H1 (cell line): ENCODE measurements around the gene PLCB1. TPM values are rescaled to one million over a fixed set of nuclear protein-coding genes. Genes with fewer than 3 reads are reported as not detected.

Experiments used
- CTCF ChIA-PET: fragments of 300-600 bp; sonication (Branson Sonifier 250); formaldehyde crosslinking; loops from one replicate; lab custom pipeline; 2021; ENCODE audit not compliant: partially characterized antibody; lab: Charles Lee
- POLR2A ChIA-PET: fragments of 300-600 bp; sonication (Branson Sonifier 250); formaldehyde crosslinking; loops from one replicate; lab custom pipeline; 2021; ENCODE audit warnings: inconsistent platforms; ENCODE audit not compliant: partially characterized antibody; lab: Charles Lee
- DNase-seq, 2 experiments: peaks; one replicate each; pipeline versions ENCODE4 v3.0.0 to v3.0.0-alpha.2; 2010 to 2022; ENCODE audit warnings: low spot score in 2 of 2, low read depth in 1 of 2, mixed read lengths in 1 of 2
- FAIRE-seq: peaks from 2 replicates; lab custom pipeline; 2011; peaks lifted over from hg19 to GRCh38; lab: Jason Lieb, UNC
- H2AFZ ChIP-seq: 2 replicates; pipeline ENCODE4 v1.8.1; 2012; ENCODE audit warnings: low read length, inconsistent platforms
- H2AK5ac ChIP-seq: 2 replicates; pipeline ENCODE4 v1.6.1; 2013; ENCODE audit warnings: low read depth, low read length
- H2BK120ac ChIP-seq: replicated peaks from 2 replicates; pipeline ENCODE3; 2013; ENCODE audit warnings: low read depth, low read length, inconsistent platforms
- H2BK12ac ChIP-seq: 2 replicates; pipeline ENCODE4 v1.6.1; 2013; ENCODE audit warnings: low read depth, low read length
- H2BK15ac ChIP-seq: 2 replicates; pipeline ENCODE4 v1.6.1; 2013; ENCODE audit warnings: low read length
- H2BK20ac ChIP-seq: 2 replicates; pipeline ENCODE4 v1.6.1; 2013; ENCODE audit warnings: low read length
- H2BK5ac ChIP-seq: 2 replicates; pipeline ENCODE4 v1.6.1; 2013; ENCODE audit warnings: low read depth, low read length
- H3K14ac ChIP-seq: 2 replicates; pipeline ENCODE4 v1.6.1; 2013; ENCODE audit warnings: inconsistent platforms; ENCODE audit not compliant: insufficient read length
- H3K18ac ChIP-seq: 2 replicates; pipeline ENCODE4 v1.6.1; 2013; ENCODE audit warnings: low read length; ENCODE audit errors: extremely low read depth
- H3K23ac ChIP-seq: 2 replicates; pipeline ENCODE4 v1.6.1; 2013; ENCODE audit warnings: inconsistent platforms; ENCODE audit not compliant: insufficient read length
- H3K23me2 ChIP-seq: 2 replicates; pipeline ENCODE4 v1.6.1; 2013; ENCODE audit warnings: low read depth, low read length
- H3K27ac ChIP-seq: 2 replicates; pipeline ENCODE4 v1.6.1; 2011; ENCODE audit warnings: low read depth, low read length, inconsistent platforms
- H3K27me3 ChIP-seq, 4 experiments: replicated peaks in 1 of 4; 1 replicate in 1 of 4; 2 replicates in 3 of 4; pipeline versions ENCODE4 v1.6.1 to v1.8.1; 2011 to 2013; ENCODE audit warnings: low read length in 3 of 4, mild to moderate bottlenecking in 3 of 4, inconsistent platforms in 2 of 4, mixed read lengths in 2 of 4, moderate library complexity in 1 of 4; ENCODE audit not compliant: control insufficient read depth in 3 of 4, insufficient read depth in 3 of 4; ENCODE audit errors: extremely low read depth in 1 of 4
- H3K36me3 ChIP-seq, 4 experiments: 2 replicates each; pipeline versions ENCODE4 v1.6.1 to v1.8.1; 2011 to 2013; ENCODE audit warnings: mild to moderate bottlenecking in 4 of 4, low read length in 3 of 4, moderate library complexity in 2 of 4, control low read depth in 1 of 4, inconsistent platforms in 1 of 4; ENCODE audit not compliant: insufficient read depth in 4 of 4, control insufficient read depth in 2 of 4
- H3K4ac ChIP-seq: replicated peaks from 2 replicates; pipeline ENCODE3; 2013; ENCODE audit warnings: low read length, low read depth, mixed read lengths, inconsistent platforms; ENCODE audit not compliant: insufficient read length
- H3K4me1 ChIP-seq, 4 experiments: replicated peaks in 1 of 4; 1 replicate in 1 of 4; 2 replicates in 3 of 4; pipeline versions ENCODE4 v1.6.1 to v1.8.1; 2011 to 2013; ENCODE audit warnings: low read length in 3 of 4, inconsistent platforms in 2 of 4, mixed read lengths in 1 of 4; ENCODE audit not compliant: insufficient read depth in 4 of 4, control insufficient read depth in 3 of 4
- H3K4me2 ChIP-seq, 2 experiments: 2 replicates each; pipeline versions ENCODE4 v1.6.1 to v1.8.1; 2011 to 2013; ENCODE audit warnings: low read depth in 2 of 2, low read length in 2 of 2, control low read depth in 1 of 2, inconsistent platforms in 1 of 2, mild to moderate bottlenecking in 1 of 2; ENCODE audit not compliant: insufficient read depth in 1 of 2
- H3K4me3 ChIP-seq, 4 experiments: fragments of 200-600, 300-600 bp in 1 of 4; sonication (generic), shearing (Covaris generic), sonication (Bioruptor Twin) in 1 of 4; 2 replicates each; pipeline versions ENCODE4 v1.5.1 to v1.8.1; 2011 to 2016; ENCODE audit warnings: low read length in 4 of 4, low read depth in 3 of 4, control low read depth in 2 of 4, inconsistent platforms in 2 of 4, mild to moderate bottlenecking in 2 of 4, mixed read lengths in 1 of 4, moderate library complexity in 1 of 4; ENCODE audit not compliant: insufficient read depth in 2 of 4; ENCODE audit errors: extremely low read depth in 1 of 4
- H3K56ac ChIP-seq: replicated peaks from 2 replicates; pipeline ENCODE3; 2013; ENCODE audit warnings: low read depth, mild to moderate bottlenecking, mixed read lengths, low read length, inconsistent platforms; ENCODE audit not compliant: insufficient read length
- H3K79me1 ChIP-seq: 2 replicates; pipeline ENCODE4 v1.6.1; 2013; ENCODE audit warnings: low read depth, low read length, control low read depth
- H3K79me2 ChIP-seq, 2 experiments: 2 replicates each; pipeline versions ENCODE4 v1.6.1 to v1.8.1; 2012 to 2013; ENCODE audit warnings: low read length in 2 of 2, mild to moderate bottlenecking in 2 of 2, inconsistent platforms in 1 of 2; ENCODE audit not compliant: insufficient read depth in 2 of 2, control insufficient read depth in 1 of 2
- H3K9ac ChIP-seq, 4 experiments: replicated peaks in 1 of 4; 1 replicate in 1 of 4; 2 replicates in 3 of 4; pipeline versions ENCODE4 v1.6.1 to v1.8.1; 2011 to 2013; ENCODE audit warnings: low read depth in 3 of 4, low read length in 3 of 4, control low read depth in 2 of 4, mild to moderate bottlenecking in 2 of 4, moderate library complexity in 2 of 4, inconsistent platforms in 1 of 4; ENCODE audit errors: extremely low read depth in 1 of 4
- H3K9me3 ChIP-seq, 2 experiments: 2 replicates each; pipeline versions ENCODE4 v1.6.1 to v1.8.1; 2012 to 2013; ENCODE audit warnings: mild to moderate bottlenecking in 2 of 2, moderate library complexity in 2 of 2, control low read depth in 1 of 2, inconsistent platforms in 1 of 2, low read depth in 1 of 2, low read length in 1 of 2, mixed read lengths in 1 of 2; ENCODE audit not compliant: insufficient read depth in 2 of 2
- H4K20me1 ChIP-seq, 2 experiments: replicated peaks in 1 of 2; 2 replicates each; pipeline versions ENCODE3 to v1.8.1; 2011 to 2013; ENCODE audit warnings: inconsistent platforms in 2 of 2, low read length in 2 of 2, mild to moderate bottlenecking in 1 of 2; ENCODE audit not compliant: insufficient read depth in 2 of 2, control insufficient read depth in 1 of 2
- H4K5ac ChIP-seq: 2 replicates; pipeline ENCODE4 v1.6.1; 2013; ENCODE audit warnings: low read length, low read depth, mixed read lengths, inconsistent platforms; ENCODE audit not compliant: insufficient read length
- H4K8ac ChIP-seq: 2 replicates; pipeline ENCODE4 v1.8.0; 2013; ENCODE audit warnings: mild to moderate bottlenecking, moderate library complexity, low read length, inconsistent platforms; ENCODE audit not compliant: insufficient read depth; ENCODE audit errors: extremely low read depth
- H4K91ac ChIP-seq: replicated peaks from 2 replicates; pipeline ENCODE3; 2013; ENCODE audit warnings: low read length, mixed read lengths, inconsistent platforms; ENCODE audit not compliant: insufficient read length
- FOSL1 ChIP-seq: IDR thresholded peaks from 2 replicates; pipeline ENCODE4 v1.6.1; 2011; ENCODE audit warnings: mild to moderate bottlenecking, low read depth, low read length, moderate library complexity; ENCODE audit not compliant: insufficient read depth
- JUN ChIP-seq: IDR thresholded peaks from 2 replicates; pipeline ENCODE4 v1.6.1; 2011; ENCODE audit warnings: low read depth, mild to moderate bottlenecking, improper control_type of control experiment, low read length
- NANOG ChIP-seq: IDR thresholded peaks from 2 replicates; pipeline ENCODE4 v1.6.1; 2011; ENCODE audit warnings: low read length, low read depth, mild to moderate bottlenecking, inconsistent platforms; ENCODE audit not compliant: insufficient read depth, poor library complexity, severe bottlenecking
- POLR2A ChIP-seq, 2 experiments: IDR thresholded peaks; 1 replicate in 1 of 2; 2 replicates in 1 of 2; pipeline ENCODE4 v1.6.1; 2011; ENCODE audit warnings: low read depth in 2 of 2, low read length in 2 of 2, mild to moderate bottlenecking in 2 of 2; ENCODE audit errors: control extremely low read depth in 1 of 2
- RAD21 ChIP-seq, 2 experiments: IDR thresholded peaks in 1 of 2; conservative IDR thresholded peaks in 1 of 2; 2 replicates each; pipeline ENCODE4 v1.6.1; 2011; ENCODE audit warnings: low read depth in 2 of 2, low read length in 2 of 2, improper control_type of control experiment in 1 of 2, inconsistent platforms in 1 of 2, mild to moderate bottlenecking in 1 of 2, moderate library complexity in 1 of 2
- SIN3A ChIP-seq, 2 experiments: IDR thresholded peaks in 1 of 2; conservative IDR thresholded peaks in 1 of 2; 2 replicates each; pipeline ENCODE4 v1.6.1; 2011 to 2012; ENCODE audit warnings: low read length in 2 of 2, improper control_type of control experiment in 1 of 2, low read depth in 1 of 2, mild to moderate bottlenecking in 1 of 2
- SP4 ChIP-seq: IDR thresholded peaks from 2 replicates; pipeline ENCODE4 v1.6.1; 2012; ENCODE audit warnings: low read length, inconsistent platforms
- TEAD4 ChIP-seq: IDR thresholded peaks from 2 replicates; pipeline ENCODE4 v1.6.1; 2012; ENCODE audit warnings: low read depth, low read length, inconsistent platforms, mixed read lengths
- WGBS, 2 experiments: shearing (Covaris generic) in 1 of 2; methylation state at CpG; one replicate each; pipeline versions ENCODE4 v1.1.6 to v1.1.7; 2013 to 2015; ENCODE audit warnings: low lambda C conversion rate in 2 of 2, mixed read lengths in 2 of 2, inconsistent platforms in 1 of 2, low coverage in 1 of 2, missing lambda C conversion rate in 1 of 2; ENCODE audit not compliant: insufficient replicate concordance in 2 of 2, insufficient coverage in 1 of 2, insufficient read length in 1 of 2; ENCODE audit errors: extremely low coverage in 1 of 2, missing lambda C conversion rate in 1 of 2; 5-methylcytosine and 5-hydroxymethylcytosine counted together
- polyA plus RNA-seq, 7 experiments: library from polyadenylated mRNA; depleted of rRNA in 3 of 7; stranded (reverse) in 5 of 7; unstranded in 2 of 7; fragments of >200 nt in 5 of 7; fragments of 200-250 nt in 2 of 7; gene quantifications; 1 replicate in 5 of 7; 2 replicates in 1 of 7; 4 replicates in 1 of 7; pipeline versions ENCODE4 v1.2.1 to v1.2.3, GENCODE V29; 2011 to 2013; ENCODE audit warnings: missing spikeins in 2 of 7, mixed read lengths in 2 of 7
- total RNA-seq: library from RNA; stranded (reverse); fragmentation: NEBNext Ultra II Directional; extraction: Animal tissue kit (Norgen Biotek cat#: 25700); gene quantifications from 2 replicates; pipeline ENCODE4 v1.2.1, GENCODE V29; 2021

PLCB1 gene
- total and polyA plus RNA-seq, 2 of the 8 experiments (the other 6 are each of a cell fraction or from before 2014, with no cell fraction given) = 2.6 to 9.1 TPM

GRCh38 chr20:8322662-8323217, 190.7 kb downstream of the PLCB1 start:
- Histone ChIP-seq H3K4me3 (no peak overlapping the region), H3K79me1 (no peaks in the 10 kb centered on the region), H3K36me3 (no peaks in the 10 kb centered on the region), H3K18ac (no peak overlapping the region), H3K14ac (no peak overlapping the region), H3K9ac (no peak overlapping the region), H3K56ac (no peak overlapping the region), H2BK15ac (no peak overlapping the region), H4K91ac (no peak overlapping the region), H2AK5ac (no peak overlapping the region), H3K9me3 (no peaks in the 10 kb centered on the region), H4K5ac (no peak overlapping the region), H2BK5ac (no peak overlapping the region), H2BK120ac (no peak overlapping the region), H3K23ac (no peak overlapping the region), H2AFZ (no peak overlapping the region), H2BK20ac (no peak overlapping the region), H3K4ac (no peak overlapping the region), H4K20me1 (no peaks in the 10 kb centered on the region), H3K23me2 (no peaks in the 10 kb centered on the region), H3K27me3 (no peaks in the 10 kb centered on the region), H3K4me2 (no peak overlapping the region), H3K4me1 (no peaks in the 10 kb centered on the region), H3K79me2 (no peaks in the 10 kb centered on the region), H2BK12ac (no peak overlapping the region), H3K27ac (no peak overlapping the region), H4K8ac (no peak overlapping the region)
- POLR2A ChIA-PET = interaction anchor here (1.2 kb wide), 1 partner anchor 110 kb away, joined by 3 read pairs; no protein-coding TSS in a partner anchor
- DNase-seq = no peak
- 89% methylated on average over 5 of the region's 5 CpGs; no CpG with 5 or more reads in 1 of the 2 experiments for WGBS, 2 experiments
- FAIRE-seq = no peak
- CTCF ChIA-PET = interaction anchor here (1.0 kb wide), 1 partner anchor 19 kb away, joined by 3 read pairs; no protein-coding TSS in a partner anchor
- TF ChIP-seq SP4 (no peak), FOSL1 (no peak), RAD21 (IDR thresholded peaks at IDR 0.05 in 1 of 2, conservative IDR thresholded peaks at IDR 0.05 in 1 of 2; ENCODE audit: low read depth in 2 of 2, low read length in 2 of 2) (no peak), NANOG (no peak), JUN (no peak), POLR2A (IDR thresholded peaks at IDR 0.05; ENCODE audit: control extremely low read depth in 1 of 2, low read depth in 2 of 2, low read length in 2 of 2) (no peak), SIN3A (conservative IDR thresholded peaks at IDR 0.05 in 1 of 2, IDR thresholded peaks at IDR 0.05 in 1 of 2; ENCODE audit: low read depth in 1 of 2, low read length in 2 of 2) (no peak), TEAD4 (no peak)
